ENCODE measurements around the gene C2orf92.
A peak's percentile ranks its signal among the peaks of the same experiment; 100 is the strongest.

C2orf92 gene

GRCh38 chr2:97715951-97716694, 46.6 kb downstream of the C2orf92 start:
- DNase-seq, result no peak

GRCh38 chr2:97716695-97717612, 47.4 kb downstream of the C2orf92 start:
- no peak for DNase-seq

- no peak for DNase-seq
Measured at GRCh38 chr2:97717613-97717995, 48.1 kb downstream of the C2orf92 start.

GRCh38 chr2:97718051-97718882, 48.8 kb downstream of the C2orf92 start:
- peak; percentile 69 for DNase-seq

GRCh38 chr2:97718942-97719341, 49.4 kb downstream of the C2orf92 start:
- DNase-seq, result no peak

- no peak for DNase-seq
Measured at GRCh38 chr2:97719362-97720155, 50.0 kb downstream of the C2orf92 start.

GRCh38 chr2:97720746-97721145, 51.2 kb downstream of the C2orf92 start:
- DNase-seq, result no peak

GRCh38 chr2:97722227-97722626, 52.7 kb downstream of the C2orf92 start:
- no peak for DNase-seq

GRCh38 chr2:97723156-97724072, 53.9 kb downstream of the C2orf92 start:
- no peak for DNase-seq

GRCh38 chr2:97724073-97724410, 54.5 kb downstream of the C2orf92 start:
- DNase-seq, result no peak

- no peak for DNase-seq
Measured at GRCh38 chr2:97724501-97724900, 55.0 kb downstream of the C2orf92 start.

- no peak for DNase-seq
Measured at GRCh38 chr2:97724946-97725688, 55.6 kb downstream of the C2orf92 start.

- no peak for DNase-seq
Measured at GRCh38 chr2:97726261-97727064, 57.0 kb downstream of the C2orf92 start.

GRCh38 chr2:97727296-97727695, 57.8 kb downstream of the C2orf92 start:
- no peak for DNase-seq

- DNase-seq, result no peak
Measured at GRCh38 chr2:97728091-97728731, 58.7 kb downstream of the C2orf92 start.

GRCh38 chr2:97730245-97730644, 60.7 kb downstream of the C2orf92 start:
- DNase-seq, result no peak

- no peak for DNase-seq
Measured at GRCh38 chr2:97731274-97732020, 61.9 kb downstream of the C2orf92 start.
